Upper lobe of left lung (tissue), 6 donors: ENCODE results near the gene TBC1D24. TPM values are rescaled to one million over a fixed set of nuclear protein-coding genes. Genes with fewer than 3 reads are reported as not detected.

Experiments
- ATAC-seq, 2 donors: fragments of 200-7000 bp; cut with Tn5 transposase; one replicate each; pipeline ENCODE4 v1.9.1; 2022; ENCODE audit warnings: mild to moderate bottlenecking in 2 of 2, moderate library complexity in 2 of 2; ENCODE audit not compliant: low FRiP score in 2 of 2
- DNase-seq, 2 donors: peaks; one replicate each; pipeline ENCODE4 v3.0.0-alpha.2; 2019 to 2020
- H3K27ac ChIP-seq, 4 donors: fragments of 200-600 bp; sonication (generic); one replicate each; pipeline ENCODE4 v1.5.1; 2016 to 2019
- H3K27me3 ChIP-seq, 4 donors: fragments of 200-600 bp; sonication (generic); one replicate each; pipeline ENCODE4 v1.5.1; 2017 to 2019
- H3K36me3 ChIP-seq, 4 donors: fragments of 200-600 bp; sonication (generic); one replicate each; pipeline ENCODE4 v1.5.1; 2016 to 2019
- H3K4me1 ChIP-seq, 4 donors: fragments of 200-600 bp; sonication (generic); one replicate each; pipeline ENCODE4 v1.5.1; 2018 to 2019
- H3K4me3 ChIP-seq, 4 donors: fragments of 200-600 bp; sonication (generic); one replicate each; pipeline ENCODE4 v1.5.1; 2017 to 2019; ENCODE audit warnings: mild to moderate bottlenecking in 2 of 4, moderate library complexity in 1 of 4
- H3K9me3 ChIP-seq, 4 donors: fragments of 200-600 bp; sonication (generic); one replicate each; pipeline ENCODE4 v1.5.1; 2018 to 2019
- EP300 ChIP-seq, 4 donors: sonication (generic); formaldehyde crosslinking; IDR thresholded peaks; one replicate each; pipeline ENCODE4 v1.5.1; 2017; ENCODE audit warnings: antibody characterized with exemption in 4 of 4, control low read depth in 2 of 4
- POLR2A ChIP-seq, 4 donors: fragments of 450-650 bp; IDR thresholded peaks; one replicate each; pipeline ENCODE4 v1.5.1; 2016 to 2017; ENCODE audit warnings: antibody characterized with exemption in 4 of 4, mild to moderate bottlenecking in 2 of 4
- POLR2AphosphoS5 ChIP-seq, 2 donors: sonication (generic); formaldehyde crosslinking; IDR thresholded peaks; one replicate each; pipeline ENCODE4 v1.5.1; 2017; ENCODE audit warnings: antibody characterized with exemption in 2 of 2
- WGBS, 2 donors: methylation state at CpG; one replicate each; pipeline ENCODE4 v1.1.5; 2017 to 2018; 5-methylcytosine and 5-hydroxymethylcytosine counted together
- total RNA-seq, 6 donors: library from RNA; depleted of rRNA in 4 of 6; stranded (reverse); fragments of >200 nt in 4 of 6; gene quantifications; one replicate each; pipeline versions ENCODE4 v1.1.0 to v1.2.1, GENCODE V29; 2016 to 2021
- TF ChIP-seq, protein P1 (sequence below), 6 experiments: fragments of 450-650 bp in 4 of 6; fragments of 200-600 bp in 2 of 6; sonication (generic) in 2 of 6; IDR thresholded peaks; one replicate each; pipeline ENCODE4 v1.5.1; 2016 to 2019; ENCODE audit warnings: antibody characterized with exemption in 6 of 6
- donor health status: DM: no; HTN: no; CAD: no; lungs with moderate emphysema.
- donor health status: DM: no; HTN: yes; CAD: no; lungs with severe emphysema.

The TBC1D24 gene
- total RNA-seq, 6 donors from 2014 or later = 25.9 to 49.6 (median 37.2) TPM

DNA sequence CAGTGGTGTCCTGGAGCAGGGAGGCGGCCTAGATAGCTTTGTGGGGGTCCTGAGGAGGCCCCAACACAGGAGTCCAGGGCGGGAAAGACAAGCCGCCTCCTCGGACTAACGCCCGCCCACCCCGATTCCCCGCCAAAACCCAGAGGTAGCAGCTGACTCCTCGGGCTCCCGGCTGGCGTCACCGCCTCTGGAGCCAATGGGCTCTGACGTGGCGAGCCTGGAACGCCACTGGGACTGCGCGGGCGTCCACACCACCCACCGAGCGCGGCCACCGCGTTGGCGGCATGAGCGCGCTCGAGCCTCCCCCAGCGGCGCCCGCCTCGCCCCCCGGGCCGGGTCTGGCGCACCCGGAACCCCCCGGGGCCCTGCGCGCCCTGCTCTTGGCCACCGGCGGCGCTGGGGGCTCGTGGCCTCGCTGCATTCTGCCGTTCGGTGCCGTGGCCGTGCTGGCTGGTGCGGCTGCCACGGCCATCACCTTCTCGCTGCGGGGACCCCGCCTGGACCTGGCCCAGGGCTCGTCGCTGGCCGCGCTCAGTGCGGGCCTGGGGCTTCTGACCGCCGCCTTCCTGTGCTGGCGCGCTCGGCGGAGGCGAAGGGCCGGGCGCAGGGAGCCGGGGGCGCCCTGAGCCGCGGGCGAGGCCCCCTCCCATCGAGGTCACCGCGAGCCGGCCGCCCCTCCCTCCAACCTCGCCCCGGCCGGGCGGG lies 7.2 kb upstream of the TBC1D24 start:
- H3K36me3 ChIP-seq = no peaks in the 10 kb centered on the region
- H3K27ac ChIP-seq = peak overlapping the region in 1 of 4 donors; percentile 32
- peaks cover 30 to 52% (median 36%) of the 10 kb centered on the region in 4 donors for H3K4me1 ChIP-seq
- no peaks in the 10 kb centered on the region for H3K9me3 ChIP-seq
- H3K4me3 ChIP-seq = peak overlapping the region in 3 of 4 donors; percentile 43 to 53 (median 51)
- TF ChIP-seq EP300 (IDR thresholded peaks at IDR 0.05) (no peak), POLR2AphosphoS5 (IDR thresholded peaks at IDR 0.05) (peak in 1 of 2 donors; percentile 18), POLR2A (IDR thresholded peaks at IDR 0.05) (no peak)
- TF ChIP-seq, protein P1, sequence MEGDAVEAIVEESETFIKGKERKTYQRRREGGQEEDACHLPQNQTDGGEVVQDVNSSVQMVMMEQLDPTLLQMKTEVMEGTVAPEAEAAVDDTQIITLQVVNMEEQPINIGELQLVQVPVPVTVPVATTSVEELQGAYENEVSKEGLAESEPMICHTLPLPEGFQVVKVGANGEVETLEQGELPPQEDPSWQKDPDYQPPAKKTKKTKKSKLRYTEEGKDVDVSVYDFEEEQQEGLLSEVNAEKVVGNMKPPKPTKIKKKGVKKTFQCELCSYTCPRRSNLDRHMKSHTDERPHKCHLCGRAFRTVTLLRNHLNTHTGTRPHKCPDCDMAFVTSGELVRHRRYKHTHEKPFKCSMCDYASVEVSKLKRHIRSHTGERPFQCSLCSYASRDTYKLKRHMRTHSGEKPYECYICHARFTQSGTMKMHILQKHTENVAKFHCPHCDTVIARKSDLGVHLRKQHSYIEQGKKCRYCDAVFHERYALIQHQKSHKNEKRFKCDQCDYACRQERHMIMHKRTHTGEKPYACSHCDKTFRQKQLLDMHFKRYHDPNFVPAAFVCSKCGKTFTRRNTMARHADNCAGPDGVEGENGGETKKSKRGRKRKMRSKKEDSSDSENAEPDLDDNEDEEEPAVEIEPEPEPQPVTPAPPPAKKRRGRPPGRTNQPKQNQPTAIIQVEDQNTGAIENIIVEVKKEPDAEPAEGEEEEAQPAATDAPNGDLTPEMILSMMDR (IDR thresholded peaks at IDR 0.05) = peak in 2 of 6 experiments; percentile 13 to 38
- ATAC-seq (peak in 1 of 2 donors; percentile 87), DNase-seq (peak in 1 of 2 donors; percentile 91)
- 0 to 4% methylated on average over 11 to 19 of the region's 80 CpGs for WGBS, 2 donors
- peaks cover 4 to 52% (median 28%) of the 10 kb centered on the region in 4 donors for H3K27me3 ChIP-seq

DNA sequence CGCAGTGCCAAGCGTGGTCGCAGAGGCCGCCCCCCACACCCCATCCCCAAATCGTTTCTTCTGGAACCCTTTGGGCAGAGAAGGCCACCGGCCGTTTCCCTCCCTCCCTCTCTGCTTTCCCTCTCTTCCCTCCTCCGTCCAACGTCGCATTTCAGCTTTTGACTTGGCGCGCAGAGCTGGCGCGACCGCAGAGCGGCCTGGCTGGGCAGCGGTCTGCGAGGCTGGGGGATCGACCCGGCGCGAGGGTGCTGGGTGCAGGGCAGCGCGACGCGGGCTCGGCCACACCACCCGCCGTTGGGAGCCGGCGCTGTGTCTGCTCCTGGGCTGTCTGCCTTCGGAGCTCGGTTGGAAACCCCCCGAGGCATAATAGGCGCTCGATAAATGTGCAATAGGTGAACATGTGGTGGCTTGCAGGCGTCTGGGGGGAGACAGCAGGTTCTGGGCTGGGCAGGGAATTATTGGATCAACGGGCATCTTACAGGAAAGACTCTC lies 6.6 kb upstream of the TBC1D24 start:
- TF ChIP-seq EP300 (IDR thresholded peaks at IDR 0.05) (no peak), POLR2AphosphoS5 (IDR thresholded peaks at IDR 0.05) (no peak), POLR2A (IDR thresholded peaks at IDR 0.05) (no peak)
- TF ChIP-seq, protein P1 (IDR thresholded peaks at IDR 0.05) = no peak
- WGBS, 2 donors = 0 to 1% methylated on average over 25 to 34 of the region's 38 CpGs
- H3K9me3 ChIP-seq = no peaks in the 10 kb centered on the region
- H3K27ac ChIP-seq = peak overlapping the region in 1 of 4 donors; percentile 32
- peak overlapping the region in 3 of 4 donors; percentile 43 to 53 (median 51) for H3K4me3 ChIP-seq
- no peaks in the 10 kb centered on the region for H3K36me3 ChIP-seq
- DNase-seq (peak in 1 of 2 donors; percentile 87), ATAC-seq (peak in 1 of 2 donors; percentile 28)
- peaks cover 4 to 58% (median 31%) of the 10 kb centered on the region in 4 donors for H3K27me3 ChIP-seq
- peaks cover 31 to 57% (median 40%) of the 10 kb centered on the region in 4 donors for H3K4me1 ChIP-seq

DNA sequence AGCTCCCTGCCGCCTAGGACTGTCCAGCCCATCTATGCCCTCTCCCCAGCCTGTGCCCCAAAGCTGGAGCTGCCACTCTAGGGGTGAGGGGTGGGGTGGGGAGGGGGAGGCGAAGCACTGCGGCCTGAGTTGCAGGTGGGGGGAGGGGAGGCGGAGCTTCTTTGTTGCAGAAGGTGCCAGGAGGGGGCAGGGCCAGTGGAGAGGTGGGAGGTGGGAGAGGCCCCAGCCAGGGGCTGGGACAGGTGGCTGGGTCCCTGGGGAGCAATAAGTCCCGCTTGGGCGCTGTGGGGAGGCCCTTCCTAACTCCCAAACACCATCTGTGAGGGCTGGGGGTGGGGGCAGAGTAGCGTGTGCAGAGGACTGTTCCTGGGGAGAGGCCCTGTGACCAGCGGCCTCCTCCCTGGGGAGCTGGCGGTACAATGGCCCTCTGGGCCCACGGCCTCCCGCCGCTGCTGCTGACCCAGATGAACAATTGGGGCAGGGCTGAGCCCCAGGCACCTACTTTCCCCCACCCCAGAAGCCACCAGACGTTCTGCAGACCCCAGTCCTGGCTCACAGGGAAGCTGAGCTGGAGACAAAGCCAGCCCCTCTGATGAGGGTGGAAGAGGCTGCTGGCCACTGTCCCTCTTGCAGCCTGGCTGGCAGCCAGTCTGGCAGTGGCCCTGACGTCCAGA lies 6.1 kb upstream of the TBC1D24 start:
- H3K27me3 ChIP-seq = peaks cover 4 to 58% (median 31%) of the 10 kb centered on the region in 4 donors

DNA sequence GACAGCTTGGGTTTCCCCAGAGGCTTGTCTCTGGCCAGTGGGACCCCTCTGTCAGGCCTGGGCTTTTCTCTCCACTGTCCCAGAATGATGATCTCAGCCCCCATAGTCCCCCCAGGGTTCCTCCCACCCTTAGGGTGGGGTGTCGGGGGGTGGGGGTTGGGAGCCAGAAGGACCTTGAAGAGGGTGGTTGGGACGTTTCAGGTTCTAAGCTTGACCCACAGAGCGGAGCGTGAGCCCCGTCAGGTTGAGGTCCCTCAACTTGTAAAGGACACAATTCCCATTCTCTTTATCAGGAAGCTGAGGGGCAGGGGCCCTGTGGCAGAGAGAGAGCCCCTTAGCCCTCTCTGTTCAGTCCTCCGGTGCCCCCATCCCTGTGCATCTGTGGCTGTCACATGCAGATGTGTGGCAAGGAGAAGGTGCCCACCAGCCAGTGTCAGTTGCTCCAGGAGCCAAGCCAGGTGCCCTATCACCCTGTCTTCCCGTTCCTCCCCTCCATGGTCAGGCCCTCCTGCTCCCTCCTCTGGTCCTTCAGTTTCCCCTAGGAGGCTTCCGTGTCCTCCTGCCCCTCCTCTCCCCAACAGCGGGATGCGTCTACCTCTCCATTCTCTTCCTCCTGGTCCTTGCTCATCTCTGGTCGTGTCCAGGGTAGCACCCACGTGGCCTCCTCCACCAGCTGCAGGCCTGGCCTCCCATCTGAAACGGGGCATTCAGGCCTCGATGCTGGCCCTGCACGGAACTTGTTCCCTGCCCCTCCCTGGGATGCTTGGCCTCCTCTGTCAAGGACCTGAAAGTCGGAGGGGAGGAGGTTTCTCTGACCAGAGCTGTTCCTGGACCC lies 5.3 kb upstream of the TBC1D24 start:
- peaks cover 4 to 58% (median 31%) of the 10 kb centered on the region in 4 donors for H3K27me3 ChIP-seq
- no peak for ATAC-seq
- no peaks in the 10 kb centered on the region for H3K9me3 ChIP-seq
- no peaks in the 10 kb centered on the region for H3K36me3 ChIP-seq
- H3K4me1 ChIP-seq = peaks cover 39 to 71% (median 48%) of the 10 kb centered on the region in 4 donors
- H3K4me3 ChIP-seq = no peak overlapping the region
- no peak overlapping the region for H3K27ac ChIP-seq
- no peak for DNase-seq
- no peak for TF ChIP-seq EP300 (IDR thresholded peaks at IDR 0.05)
- TF ChIP-seq, protein P1 (IDR thresholded peaks at IDR 0.05) = no peak
- WGBS, 2 donors = 59 to 65% methylated on average over 8 to 16 of the region's 16 CpGs

More for the DNA sequence above, 6.1 kb upstream of the TBC1D24 start:
- ATAC-seq = no peak
- 15 to 27% methylated on average over 8 to 13 of the region's 14 CpGs for WGBS, 2 donors
- TF ChIP-seq POLR2A (IDR thresholded peaks at IDR 0.05) = no peak
- TF ChIP-seq EP300 (IDR thresholded peaks at IDR 0.05) = no peak
- no peak for TF ChIP-seq POLR2AphosphoS5 (IDR thresholded peaks at IDR 0.05)
- TF ChIP-seq, protein P1 (IDR thresholded peaks at IDR 0.05) = no peak
- Histone ChIP-seq H3K4me3 (peak overlapping the region in 2 of 4 donors; percentile 43 to 53), H3K36me3 (no peaks in the 10 kb centered on the region), H3K27ac (no peak overlapping the region), H3K4me1 (peaks cover 37 to 63% (median 44%) of the 10 kb centered on the region in 4 donors), H3K9me3 (no peaks in the 10 kb centered on the region)
- DNase-seq = peak in 1 of 2 donors; percentile 67
